Peyer's patch (tissue), 4 donors: ENCODE results near the gene S1PR1.
"Not testable (repeated sequence)": the region's sequence is repeated elsewhere in the genome, so short reads cannot be mapped to it uniquely, and the experiment has no call there.

ENCODE experiments used
- CTCF ChIP-seq, 6 experiments: fragments of 450-650 bp in 4 of 6; fragments of 200-600 bp in 2 of 6; sonication (generic) in 1 of 6; IDR thresholded peaks; one replicate each; pipeline ENCODE4 v1.5.1; 2017 to 2019; ENCODE audit warnings: antibody characterized with exemption in 6 of 6, mild to moderate bottlenecking in 3 of 6, moderate library complexity in 1 of 6
- POLR2A ChIP-seq, 2 donors: fragments of 450-650 bp; IDR thresholded peaks; one replicate each; pipeline ENCODE4 v1.5.1; 2017; ENCODE audit warnings: antibody characterized with exemption in 2 of 2, mild to moderate bottlenecking in 2 of 2, moderate library complexity in 2 of 2

- not testable (repeated sequence) for TF ChIP-seq CTCF, POLR2A (IDR thresholded peaks at IDR 0.05)
These were observed 47.9 kb upstream of the S1PR1 start for GRCh38 chr1:101188968-101189367.
